H1 (cell line): ENCODE results near the gene MYOT. TPM values are rescaled to one million over a fixed set of nuclear protein-coding genes. Genes with fewer than 3 reads are reported as not detected.

ENCODE experiments used
- FOSL1 ChIP-seq: IDR thresholded peaks from 2 replicates; pipeline ENCODE4 v1.6.1; 2011; ENCODE audit warnings: mild to moderate bottlenecking, low read depth, low read length, moderate library complexity; ENCODE audit not compliant: insufficient read depth
- POU5F1 ChIP-seq: IDR thresholded peaks from 2 replicates; pipeline ENCODE4 v1.6.1; 2011; ENCODE audit warnings: low read depth, mild to moderate bottlenecking, low read length, moderate library complexity
- SP2 ChIP-seq: IDR thresholded peaks from 2 replicates; pipeline ENCODE4 v1.6.1; 2012; ENCODE audit warnings: mild to moderate bottlenecking, low read length, inconsistent platforms
- polyA plus RNA-seq, 7 experiments: library from polyadenylated mRNA; depleted of rRNA in 3 of 7; stranded (reverse) in 5 of 7; unstranded in 2 of 7; fragments of >200 nt in 5 of 7; fragments of 200-250 nt in 2 of 7; gene quantifications; 1 replicate in 5 of 7; 2 replicates in 1 of 7; 4 replicates in 1 of 7; pipeline versions ENCODE4 v1.2.1 to v1.2.3, GENCODE V29; 2011 to 2013; ENCODE audit warnings: missing spikeins in 2 of 7, mixed read lengths in 2 of 7
- total RNA-seq: library from RNA; stranded (reverse); fragmentation: NEBNext Ultra II Directional; extraction: Animal tissue kit (Norgen Biotek cat#: 25700); gene quantifications from 2 replicates; pipeline ENCODE4 v1.2.1, GENCODE V29; 2021
- TF ChIP-seq, protein P1 (sequence below): IDR thresholded peaks from 2 replicates; pipeline ENCODE4 v1.6.1; 2012; ENCODE audit warnings: low read length, inconsistent platforms

MYOT gene
- total and polyA plus RNA-seq, 2 of the 8 experiments (the other 6 are each of a cell fraction or from before 2014, with no cell fraction given), result not detected

DNA sequence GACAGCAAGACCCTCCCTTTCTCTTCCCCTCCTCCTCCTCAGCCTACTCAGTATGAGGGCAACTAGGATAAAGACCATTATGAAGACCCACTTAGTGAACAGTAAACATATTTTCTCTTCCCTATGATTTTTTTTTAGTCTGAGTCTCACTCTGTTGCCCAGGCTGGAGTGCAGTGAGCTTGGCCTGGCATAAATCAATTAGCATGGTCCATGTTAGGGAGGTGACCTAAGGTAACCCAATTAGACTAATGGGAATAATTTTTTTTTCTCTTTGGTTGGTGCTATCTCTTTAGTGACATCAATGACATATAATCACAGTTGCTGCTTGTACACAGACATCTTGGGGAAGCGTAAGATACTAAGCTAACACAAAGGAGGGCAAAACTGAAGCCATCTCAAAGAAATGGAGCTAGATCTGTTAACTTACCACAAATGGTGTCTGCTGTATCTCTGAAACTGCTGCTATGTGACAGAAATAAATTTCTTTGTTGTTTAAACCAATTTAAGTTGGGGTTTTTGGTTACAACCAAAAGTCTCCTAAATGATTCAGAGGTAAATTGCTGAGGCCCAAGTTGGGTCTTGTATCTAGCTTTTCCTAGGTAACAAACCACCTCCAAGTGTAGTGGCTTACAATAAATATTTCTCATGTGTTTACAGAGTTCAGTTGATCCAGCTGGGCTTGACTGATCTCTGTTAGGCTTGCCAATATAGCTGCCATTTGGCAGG lies 34.9 kb downstream of the MYOT start (continued):
- TF ChIP-seq POU5F1 (no peak), SP2 (no peak), FOSL1 (no peak)
- TF ChIP-seq, protein P1, sequence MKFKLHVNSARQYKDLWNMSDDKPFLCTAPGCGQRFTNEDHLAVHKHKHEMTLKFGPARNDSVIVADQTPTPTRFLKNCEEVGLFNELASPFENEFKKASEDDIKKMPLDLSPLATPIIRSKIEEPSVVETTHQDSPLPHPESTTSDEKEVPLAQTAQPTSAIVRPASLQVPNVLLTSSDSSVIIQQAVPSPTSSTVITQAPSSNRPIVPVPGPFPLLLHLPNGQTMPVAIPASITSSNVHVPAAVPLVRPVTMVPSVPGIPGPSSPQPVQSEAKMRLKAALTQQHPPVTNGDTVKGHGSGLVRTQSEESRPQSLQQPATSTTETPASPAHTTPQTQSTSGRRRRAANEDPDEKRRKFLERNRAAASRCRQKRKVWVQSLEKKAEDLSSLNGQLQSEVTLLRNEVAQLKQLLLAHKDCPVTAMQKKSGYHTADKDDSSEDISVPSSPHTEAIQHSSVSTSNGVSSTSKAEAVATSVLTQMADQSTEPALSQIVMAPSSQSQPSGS, result no peak
